Hematopoietic multipotent progenitor cell (in vitro differentiated cells): Measurements from ENCODE around the gene LRRC1. TPM values are rescaled to one million over a fixed set of nuclear protein-coding genes. Genes with fewer than 3 reads are reported as not detected.

Experiments used
- DNase-seq, 3 donors: peaks; one replicate each; pipeline ENCODE4 v3.0.0-alpha.2; 2011 to 2015; ENCODE audit warnings: low read depth in 2 of 3, low spot score in 2 of 3
- total RNA-seq: library from RNA; depleted of rRNA; stranded (reverse); fragments of >200 nt; gene quantifications from one replicate; pipeline ENCODE4 v1.2.3, GENCODE V29; 2012

The LRRC1 gene
- total RNA-seq, 1 donor: 4.8 TPM

- no peak for DNase-seq
These were observed 151.1 kb downstream of the LRRC1 start for GRCh38 chr6:53945765-53946407.

- DNase-seq: no peak
These were observed 153.0 kb downstream of the LRRC1 start for GRCh38 chr6:53947780-53948179.

GRCh38 chr6:53951383-53951782 lies 156.6 kb downstream of the LRRC1 start:
- DNase-seq: no peak

- peak in 1 of 3 donors; percentile 31 for DNase-seq
These were observed 161.4 kb downstream of the LRRC1 start for GRCh38 chr6:53956068-53956711.

- no peak for DNase-seq
These were observed 162.0 kb downstream of the LRRC1 start for GRCh38 chr6:53956804-53957203.

- no peak for DNase-seq
These were observed 164.9 kb downstream of the LRRC1 start for GRCh38 chr6:53959717-53960116.

- no peak for DNase-seq
These were observed 165.5 kb downstream of the LRRC1 start for GRCh38 chr6:53960311-53960710.

- DNase-seq: no peak
These were observed 167.0 kb downstream of the LRRC1 start for GRCh38 chr6:53961679-53962370.

GRCh38 chr6:53962646-53963045 lies 167.8 kb downstream of the LRRC1 start:
- DNase-seq: no peak

- DNase-seq: no peak
These were observed 172.6 kb downstream of the LRRC1 start for GRCh38 chr6:53967415-53967814.

Other genes with a start within 250 kb of the LRRC1 start
- gene GCLC, start 249.9 kb upstream of the LRRC1 start, total RNA-seq: 16.2 TPM
- gene KLHL31, start 129.2 kb upstream of the LRRC1 start, total RNA-seq: 0.27 TPM